ENCODE measurements around the gene HNRNPUL1. TPM values are rescaled to one million over a fixed set of nuclear protein-coding genes. Genes with fewer than 3 reads are reported as not detected.

HNRNPUL1 gene
- total RNA-seq, 2 donors from 2014 or later: 324 to 357 TPM

GRCh38 chr19:41320185-41320518 lies 56.0 kb downstream of the HNRNPUL1 start:
- H3K4me3 Mint-ChIP-seq: no peak overlapping the region
- no peak for ATAC-seq (replicated peaks)

GRCh38 chr19:41320568-41320967 lies 56.4 kb downstream of the HNRNPUL1 start:
- H3K27me3 Mint-ChIP-seq: no peaks in the 10 kb centered on the region
- peaks cover 91% of the 10 kb centered on the region for H3K36me3 Mint-ChIP-seq (ENCODE audit: low read depth)
- H3K9me3 Mint-ChIP-seq: no peaks in the 10 kb centered on the region
- H3K4me3 Mint-ChIP-seq: no peak overlapping the region
- peaks cover 26% of the 10 kb centered on the region for H3K4me1 Mint-ChIP-seq
- H3K27ac Mint-ChIP-seq: no peak overlapping the region
- ATAC-seq (replicated peaks): no peak

More at GRCh38 chr19:41320185-41320518, 56.0 kb downstream of the HNRNPUL1 start:
- no peaks in the 10 kb centered on the region for H3K9me3 Mint-ChIP-seq
- no peaks in the 10 kb centered on the region for H3K27me3 Mint-ChIP-seq
- H3K36me3 Mint-ChIP-seq (ENCODE audit: low read depth): peaks cover 87% of the 10 kb centered on the region
- H3K27ac Mint-ChIP-seq: no peak overlapping the region
- H3K4me1 Mint-ChIP-seq: peaks cover 26% of the 10 kb centered on the region

GRCh38 chr19:41321204-41321599 lies 57.0 kb downstream of the HNRNPUL1 start:
- Mint-ChIP-seq H3K36me3 (ENCODE audit: low read depth) (peaks cover 88% of the 10 kb centered on the region), H3K27ac (peak overlapping the region; percentile 43), H3K4me1 (peaks cover 25% of the 10 kb centered on the region), H3K27me3 (no peaks in the 10 kb centered on the region), H3K9me3 (no peaks in the 10 kb centered on the region), H3K4me3 (no peak overlapping the region)
- ATAC-seq (replicated peaks): no peak

- H3K27ac Mint-ChIP-seq: peak overlapping the region; percentile 43
- H3K4me3 Mint-ChIP-seq: no peak overlapping the region
- ATAC-seq (replicated peaks): no peak
- no peaks in the 10 kb centered on the region for H3K27me3 Mint-ChIP-seq
- H3K9me3 Mint-ChIP-seq: no peaks in the 10 kb centered on the region
- H3K36me3 Mint-ChIP-seq (ENCODE audit: low read depth): peaks cover 88% of the 10 kb centered on the region
- peaks cover 29% of the 10 kb centered on the region for H3K4me1 Mint-ChIP-seq
Measured at GRCh38 chr19:41321600-41322270, 57.6 kb downstream of the HNRNPUL1 start.

- H3K36me3 Mint-ChIP-seq (ENCODE audit: low read depth): peaks cover 87% of the 10 kb centered on the region
- ATAC-seq (replicated peaks): no peak
- H3K27me3 Mint-ChIP-seq: no peaks in the 10 kb centered on the region
- no peak overlapping the region for H3K4me3 Mint-ChIP-seq
- no peaks in the 10 kb centered on the region for H3K9me3 Mint-ChIP-seq
- peak overlapping the region; percentile 79 for H3K27ac Mint-ChIP-seq
- peaks cover 29% of the 10 kb centered on the region for H3K4me1 Mint-ChIP-seq
Measured at GRCh38 chr19:41322451-41322850, 58.3 kb downstream of the HNRNPUL1 start.

GRCh38 chr19:41323023-41323422 lies 58.9 kb downstream of the HNRNPUL1 start:
- Mint-ChIP-seq H3K36me3 (ENCODE audit: low read depth) (peaks cover 86% of the 10 kb centered on the region), H3K9me3 (no peaks in the 10 kb centered on the region), H3K27me3 (no peaks in the 10 kb centered on the region), H3K4me1 (peaks cover 33% of the 10 kb centered on the region), H3K4me3 (no peak overlapping the region), H3K27ac (peak overlapping the region; percentile 79)
- ATAC-seq (replicated peaks): no peak

GRCh38 chr19:41323430-41324125 lies 59.4 kb downstream of the HNRNPUL1 start:
- peak overlapping the region; percentile 91 for H3K27ac Mint-ChIP-seq
- H3K9me3 Mint-ChIP-seq: no peaks in the 10 kb centered on the region
- peaks cover 86% of the 10 kb centered on the region for H3K36me3 Mint-ChIP-seq (ENCODE audit: low read depth)
- no peak overlapping the region for H3K4me3 Mint-ChIP-seq
- peaks cover 38% of the 10 kb centered on the region for H3K4me1 Mint-ChIP-seq
- H3K27me3 Mint-ChIP-seq: no peaks in the 10 kb centered on the region
- no peak for ATAC-seq (replicated peaks)

- peak overlapping the region; percentile 91 for H3K27ac Mint-ChIP-seq
- peak overlapping the region; percentile 55 for H3K4me3 Mint-ChIP-seq
- no peak for ATAC-seq (replicated peaks)
- H3K9me3 Mint-ChIP-seq: no peaks in the 10 kb centered on the region
- peaks cover 44% of the 10 kb centered on the region for H3K4me1 Mint-ChIP-seq
- H3K36me3 Mint-ChIP-seq (ENCODE audit: low read depth): peaks cover 86% of the 10 kb centered on the region
- no peaks in the 10 kb centered on the region for H3K27me3 Mint-ChIP-seq
Measured at GRCh38 chr19:41324231-41324702, 60.1 kb downstream of the HNRNPUL1 start.

- H3K4me3 Mint-ChIP-seq: peak overlapping the region; percentile 55
- peak overlapping the region; percentile 91 for H3K27ac Mint-ChIP-seq
- H3K9me3 Mint-ChIP-seq: no peaks in the 10 kb centered on the region
- peaks cover 44% of the 10 kb centered on the region for H3K4me1 Mint-ChIP-seq
- H3K36me3 Mint-ChIP-seq (ENCODE audit: low read depth): peaks cover 83% of the 10 kb centered on the region
- H3K27me3 Mint-ChIP-seq: no peaks in the 10 kb centered on the region
- no peak for ATAC-seq (replicated peaks)
Measured at GRCh38 chr19:41324921-41325639, 60.9 kb downstream of the HNRNPUL1 start.

- Mint-ChIP-seq H3K4me1 (peaks cover 48% of the 10 kb centered on the region), H3K27me3 (no peaks in the 10 kb centered on the region), H3K9me3 (no peaks in the 10 kb centered on the region), H3K4me3 (peak overlapping the region; percentile 55), H3K36me3 (ENCODE audit: low read depth) (peaks cover 85% of the 10 kb centered on the region), H3K27ac (peak overlapping the region; percentile 91)
- ATAC-seq (replicated peaks): no peak
Measured at GRCh38 chr19:41325640-41325946, 61.4 kb downstream of the HNRNPUL1 start.

- no peak for ATAC-seq (replicated peaks)
- Mint-ChIP-seq H3K4me3 (peak overlapping the region; percentile 94), H3K9me3 (no peaks in the 10 kb centered on the region), H3K27ac (peak overlapping the region; percentile 89), H3K27me3 (no peaks in the 10 kb centered on the region), H3K36me3 (ENCODE audit: low read depth) (peaks cover 85% of the 10 kb centered on the region), H3K4me1 (peaks cover 51% of the 10 kb centered on the region)
Measured at GRCh38 chr19:41325947-41326706, 62.0 kb downstream of the HNRNPUL1 start.

- ATAC-seq (replicated peaks): no peak
- Mint-ChIP-seq H3K27ac (peak overlapping the region; percentile 89), H3K9me3 (no peaks in the 10 kb centered on the region), H3K36me3 (ENCODE audit: low read depth) (peaks cover 87% of the 10 kb centered on the region), H3K4me3 (peak overlapping the region; percentile 94), H3K4me1 (peaks cover 61% of the 10 kb centered on the region), H3K27me3 (no peaks in the 10 kb centered on the region)
Measured at GRCh38 chr19:41327076-41327575, 63.0 kb downstream of the HNRNPUL1 start.

- peak overlapping the region; percentile 98 for H3K27ac Mint-ChIP-seq
- H3K4me1 Mint-ChIP-seq: peaks cover 65% of the 10 kb centered on the region
- H3K4me3 Mint-ChIP-seq: peak overlapping the region; percentile 94
- no peaks in the 10 kb centered on the region for H3K9me3 Mint-ChIP-seq
- ATAC-seq (replicated peaks): peak; percentile 82
- H3K27me3 Mint-ChIP-seq: no peaks in the 10 kb centered on the region
- H3K36me3 Mint-ChIP-seq (ENCODE audit: low read depth): peaks cover 87% of the 10 kb centered on the region
Measured at GRCh38 chr19:41327576-41328156, 63.5 kb downstream of the HNRNPUL1 start.

Measured in activated T-helper 17 cell treated with anti-CD3 and anti-CD28 coated beads, Interleukin-2, amount 50 U/mL, for 72 hours (primary cell).